ENCODE results near the gene SERP2.

SERP2 gene

GRCh38 chr13:44413095-44413494 is 39.5 kb downstream of the SERP2 start:
- no peak for DNase-seq

- DNase-seq: no peak
These were observed 41.1 kb downstream of the SERP2 start for GRCh38 chr13:44414716-44415115.

GRCh38 chr13:44415815-44416214 is 42.2 kb downstream of the SERP2 start:
- no peak for DNase-seq

- no peak for DNase-seq
These were observed 42.7 kb downstream of the SERP2 start for GRCh38 chr13:44416301-44416700.

- no peak for DNase-seq
These were observed 43.1 kb downstream of the SERP2 start for GRCh38 chr13:44416744-44417143.

GRCh38 chr13:44417446-44417845 is 43.8 kb downstream of the SERP2 start:
- no peak for DNase-seq

- no peak for DNase-seq
These were observed 44.3 kb downstream of the SERP2 start for GRCh38 chr13:44417876-44418275.

GRCh38 chr13:44420376-44421220 is 47.0 kb downstream of the SERP2 start:
- no peak for DNase-seq

- no peak for DNase-seq
These were observed 48.4 kb downstream of the SERP2 start for GRCh38 chr13:44421853-44422525.

GRCh38 chr13:44422755-44423643 is 49.4 kb downstream of the SERP2 start:
- DNase-seq: no peak

- no peak for DNase-seq
These were observed 50.2 kb downstream of the SERP2 start for GRCh38 chr13:44423824-44424223.

GRCh38 chr13:44425041-44425814 is 51.6 kb downstream of the SERP2 start:
- DNase-seq: no peak

- DNase-seq: no peak
These were observed 52.1 kb downstream of the SERP2 start for GRCh38 chr13:44425815-44426078.

- DNase-seq: no peak
These were observed 52.8 kb downstream of the SERP2 start for GRCh38 chr13:44426461-44426860.

GRCh38 chr13:44429311-44429710 is 55.7 kb downstream of the SERP2 start:
- DNase-seq: no peak

GRCh38 chr13:44431150-44431549 is 57.5 kb downstream of the SERP2 start:
- no peak for DNase-seq

GRCh38 chr13:44432650-44433049 is 59.0 kb downstream of the SERP2 start:
- DNase-seq: no peak

- no peak for DNase-seq
These were observed 60.5 kb downstream of the SERP2 start for GRCh38 chr13:44433863-44434765.

- no peak for DNase-seq
These were observed 61.1 kb downstream of the SERP2 start for GRCh38 chr13:44434766-44435141.

GRCh38 chr13:44435142-44435918 is 61.7 kb downstream of the SERP2 start:
- peak; percentile 81 for DNase-seq

GRCh38 chr13:44435919-44436510 is 62.4 kb downstream of the SERP2 start:
- DNase-seq: no peak

All from activated T-cell treated with anti-CD3 and anti-CD28 coated beads, Interleukin-2, amount 50 U/mL, for 1 hour (primary cell).